ENCODE results near the gene FRA10AC1.
"Not testable (repeated sequence)": the region's sequence is repeated elsewhere in the genome, so short reads cannot be mapped to it uniquely, and the experiment has no call there.

The FRA10AC1 gene

GRCh38 chr10:93718937-93719725 lies 16.7 kb upstream of the FRA10AC1 start:
- no peaks in the 10 kb centered on the region for H3K27me3 ChIP-seq (ENCODE audit: control insufficient read depth, insufficient read depth, low read length)
- no peaks in the 10 kb centered on the region for H3K36me3 ChIP-seq (ENCODE audit: control insufficient read depth, insufficient read depth, low read length)

DNA sequence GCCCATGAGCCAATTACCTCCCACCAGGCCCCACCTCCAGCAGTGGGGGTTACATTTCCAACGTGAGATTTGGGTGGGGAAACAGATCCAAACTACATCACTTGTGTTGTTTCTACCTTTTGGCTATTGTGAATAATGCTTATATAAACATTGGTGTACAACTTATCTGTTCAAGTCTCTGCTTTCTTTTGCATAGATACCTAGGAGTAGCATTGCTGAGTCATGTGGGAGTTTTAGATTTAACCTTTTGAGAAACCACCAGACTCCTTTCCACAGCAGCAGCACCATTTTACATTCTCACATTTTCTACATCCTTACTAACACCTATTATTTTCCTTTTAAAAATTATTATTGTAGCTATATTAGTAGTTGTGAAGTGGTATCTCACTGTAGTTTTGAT lies 14.4 kb upstream of the FRA10AC1 start:
- Histone ChIP-seq H3K4me1 (ENCODE audit: control insufficient read depth, insufficient read depth, low read length) (no peaks in the 10 kb centered on the region), H3K27ac (ENCODE audit: low read depth, low read length) (no peak overlapping the region), H3K4me3 (ENCODE audit: low read length) (no peak overlapping the region), H3K36me3 (ENCODE audit: control insufficient read depth, insufficient read depth, low read length) (no peaks in the 10 kb centered on the region), H3K27me3 (ENCODE audit: control insufficient read depth, insufficient read depth, low read length) (no peaks in the 10 kb centered on the region), H3K9ac (ENCODE audit: low read length) (no peak overlapping the region)

More at GRCh38 chr10:93718937-93719725, 16.7 kb upstream of the FRA10AC1 start:
- Histone ChIP-seq H3K27ac (ENCODE audit: low read depth, low read length) (no peak overlapping the region), H3K4me3 (ENCODE audit: low read length) (no peak overlapping the region), H3K9ac (ENCODE audit: low read length) (no peak overlapping the region), H3K4me1 (ENCODE audit: control insufficient read depth, insufficient read depth, low read length) (no peaks in the 10 kb centered on the region)

GRCh38 chr10:93715345-93715744 lies 13.0 kb upstream of the FRA10AC1 start:
- Histone ChIP-seq H3K9ac (ENCODE audit: low read length) (no peak overlapping the region), H3K27me3 (ENCODE audit: control insufficient read depth, insufficient read depth, low read length) (no peaks in the 10 kb centered on the region), H3K4me1 (ENCODE audit: control insufficient read depth, insufficient read depth, low read length) (no peaks in the 10 kb centered on the region), H3K36me3 (ENCODE audit: control insufficient read depth, insufficient read depth, low read length) (no peaks in the 10 kb centered on the region), H3K27ac (ENCODE audit: low read depth, low read length) (no peak overlapping the region), H3K4me3 (ENCODE audit: low read length) (no peak overlapping the region)

DNA sequence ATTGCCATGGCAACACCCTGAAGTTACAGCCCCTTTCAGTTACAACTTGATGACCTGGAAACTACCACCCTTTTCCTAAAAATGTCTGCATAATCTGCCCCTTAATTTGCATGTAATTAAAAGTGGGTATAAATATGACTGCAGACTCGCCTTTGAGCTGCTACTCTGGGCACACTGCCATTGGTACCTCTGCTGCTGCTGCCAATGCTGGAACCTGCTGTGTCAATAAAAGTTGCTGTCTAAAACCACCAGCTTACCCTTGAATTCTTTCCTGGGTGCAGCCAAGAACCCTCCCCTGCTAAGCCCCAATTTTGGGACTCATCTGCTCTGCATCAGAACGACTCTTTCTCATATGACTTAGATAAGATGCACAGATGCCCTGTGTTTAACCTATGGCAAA lies 10.2 kb upstream of the FRA10AC1 start:
- no peak overlapping the region for H3K9ac ChIP-seq (ENCODE audit: low read length)
- no peak overlapping the region for H3K27ac ChIP-seq (ENCODE audit: low read depth, low read length)
- H3K4me3 ChIP-seq (ENCODE audit: low read length) = no peak overlapping the region
- no peaks in the 10 kb centered on the region for H3K36me3 ChIP-seq (ENCODE audit: control insufficient read depth, insufficient read depth, low read length)
- no peaks in the 10 kb centered on the region for H3K4me1 ChIP-seq (ENCODE audit: control insufficient read depth, insufficient read depth, low read length)
- H3K27me3 ChIP-seq (ENCODE audit: control insufficient read depth, insufficient read depth, low read length) = no peaks in the 10 kb centered on the region

DNA sequence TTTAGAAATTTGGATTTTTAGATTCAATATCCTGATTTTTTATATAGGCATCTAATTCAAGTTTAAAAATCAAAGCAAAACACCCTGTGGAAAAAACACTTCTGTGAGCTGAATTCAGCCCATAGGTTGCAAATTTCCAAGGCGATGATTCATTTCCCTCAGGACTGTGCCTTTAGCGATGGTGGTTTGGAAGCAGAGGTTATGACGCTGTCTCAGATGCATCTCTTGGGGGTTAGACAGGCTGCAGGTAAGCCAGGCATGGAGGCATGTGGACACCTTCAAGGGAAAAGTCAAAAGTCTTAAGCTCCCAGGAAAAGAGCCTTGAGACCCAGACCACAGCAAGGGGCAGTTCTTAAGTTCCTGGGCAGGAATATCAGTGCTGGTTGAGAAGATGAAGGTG lies 9.5 kb upstream of the FRA10AC1 start:
- Histone ChIP-seq H3K4me1 (ENCODE audit: control insufficient read depth, insufficient read depth, low read length) (no peaks in the 10 kb centered on the region), H3K27ac (ENCODE audit: low read depth, low read length) (no peak overlapping the region), H3K9ac (ENCODE audit: low read length) (no peak overlapping the region), H3K36me3 (ENCODE audit: control insufficient read depth, insufficient read depth, low read length) (no peaks in the 10 kb centered on the region), H3K27me3 (ENCODE audit: control insufficient read depth, insufficient read depth, low read length) (no peaks in the 10 kb centered on the region), H3K4me3 (ENCODE audit: low read length) (no peak overlapping the region)

- H3K4me3 ChIP-seq (ENCODE audit: low read length) = no peak overlapping the region
- H3K36me3 ChIP-seq (ENCODE audit: control insufficient read depth, insufficient read depth, low read length) = no peaks in the 10 kb centered on the region
- no peaks in the 10 kb centered on the region for H3K4me1 ChIP-seq (ENCODE audit: control insufficient read depth, insufficient read depth, low read length)
- H3K27ac ChIP-seq (ENCODE audit: low read depth, low read length) = no peak overlapping the region
- H3K9ac ChIP-seq (ENCODE audit: low read length) = no peak overlapping the region
- H3K27me3 ChIP-seq (ENCODE audit: control insufficient read depth, insufficient read depth, low read length) = no peaks in the 10 kb centered on the region
Measured at GRCh38 chr10:93710333-93710909, 8.0 kb upstream of the FRA10AC1 start.

GRCh38 chr10:93707623-93708022 lies 5.2 kb upstream of the FRA10AC1 start:
- Histone ChIP-seq H3K4me3 (ENCODE audit: low read length) (no peak overlapping the region), H3K27me3 (ENCODE audit: control insufficient read depth, insufficient read depth, low read length) (no peaks in the 10 kb centered on the region), H3K36me3 (ENCODE audit: control insufficient read depth, insufficient read depth, low read length) (no peaks in the 10 kb centered on the region), H3K9ac (ENCODE audit: low read length) (no peak overlapping the region), H3K27ac (ENCODE audit: low read depth, low read length) (no peak overlapping the region), H3K4me1 (ENCODE audit: control insufficient read depth, insufficient read depth, low read length) (peaks cover 4% of the 10 kb centered on the region)

- Histone ChIP-seq H3K27me3 (ENCODE audit: control insufficient read depth, insufficient read depth, low read length) (no peaks in the 10 kb centered on the region), H3K4me1 (ENCODE audit: control insufficient read depth, insufficient read depth, low read length) (peaks cover 11% of the 10 kb centered on the region), H3K9ac (ENCODE audit: low read length) (no peak overlapping the region), H3K36me3 (ENCODE audit: control insufficient read depth, insufficient read depth, low read length) (no peaks in the 10 kb centered on the region), H3K4me3 (ENCODE audit: low read length) (no peak overlapping the region), H3K27ac (ENCODE audit: low read depth, low read length) (no peak overlapping the region)
Measured at GRCh38 chr10:93704451-93704850, 2.1 kb upstream of the FRA10AC1 start.

DNA sequence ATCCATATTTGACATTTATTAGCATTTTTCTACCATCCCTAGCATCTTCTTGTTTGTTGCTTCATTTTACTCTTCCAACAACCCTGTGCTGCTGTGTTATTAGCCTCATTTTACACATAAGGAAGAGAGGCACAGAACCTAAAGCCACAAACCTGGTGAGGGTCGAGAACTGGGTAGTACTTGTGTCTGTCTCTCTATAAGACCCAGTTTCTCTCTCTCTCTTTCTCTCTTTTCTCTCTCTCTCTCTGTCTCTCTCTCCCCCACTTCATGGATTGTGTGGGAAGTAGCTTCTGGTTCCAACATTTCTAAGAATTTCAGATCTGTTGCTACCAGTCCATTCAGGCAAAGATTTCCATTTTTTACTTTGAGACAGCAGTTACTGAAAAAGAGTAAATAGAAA lies 1.4 kb upstream of the FRA10AC1 start:
- H3K9ac ChIP-seq (ENCODE audit: low read length) = no peak overlapping the region

GRCh38 chr10:93703066-93703465 lies 674 bp upstream of the FRA10AC1 start:
- H3K27me3 ChIP-seq (ENCODE audit: control insufficient read depth, insufficient read depth, low read length) = no peaks in the 10 kb centered on the region
- peak overlapping the region; percentile 83 for H3K4me3 ChIP-seq (ENCODE audit: low read length)
- H3K4me1 ChIP-seq (ENCODE audit: control insufficient read depth, insufficient read depth, low read length) = peaks cover 11% of the 10 kb centered on the region
- peak overlapping the region; percentile 82 for H3K9ac ChIP-seq (ENCODE audit: low read length)
- peaks cover 4% of the 10 kb centered on the region for H3K36me3 ChIP-seq (ENCODE audit: control insufficient read depth, insufficient read depth, low read length)
- H3K27ac ChIP-seq (ENCODE audit: low read depth, low read length) = peak overlapping the region; percentile 84

More for the DNA sequence above, 1.4 kb upstream of the FRA10AC1 start:
- H3K27ac ChIP-seq (ENCODE audit: low read depth, low read length) = no peak overlapping the region
- H3K36me3 ChIP-seq (ENCODE audit: control insufficient read depth, insufficient read depth, low read length) = peaks cover 4% of the 10 kb centered on the region
- no peaks in the 10 kb centered on the region for H3K27me3 ChIP-seq (ENCODE audit: control insufficient read depth, insufficient read depth, low read length)
- peak overlapping the region; percentile 19 for H3K4me3 ChIP-seq (ENCODE audit: low read length)
- H3K4me1 ChIP-seq (ENCODE audit: control insufficient read depth, insufficient read depth, low read length) = peaks cover 11% of the 10 kb centered on the region

GRCh38 chr10:93701866-93702209 lies 554 bp downstream of the FRA10AC1 start:
- H3K4me1 ChIP-seq (ENCODE audit: control insufficient read depth, insufficient read depth, low read length) = peaks cover 11% of the 10 kb centered on the region
- H3K4me3 ChIP-seq (ENCODE audit: low read length) = peak overlapping the region; percentile 83
- H3K9ac ChIP-seq (ENCODE audit: low read length) = peak overlapping the region; percentile 88

GRCh38 chr10:93697207-93697606 lies 5.2 kb downstream of the FRA10AC1 start:
- Histone ChIP-seq H3K9ac (ENCODE audit: low read length) (no peak overlapping the region), H3K36me3 (ENCODE audit: control insufficient read depth, insufficient read depth, low read length) (peaks cover 6% of the 10 kb centered on the region), H3K4me1 (ENCODE audit: control insufficient read depth, insufficient read depth, low read length) (peaks cover 7% of the 10 kb centered on the region), H3K4me3 (ENCODE audit: low read length) (no peak overlapping the region), H3K27ac (ENCODE audit: low read depth, low read length) (no peak overlapping the region), H3K27me3 (ENCODE audit: control insufficient read depth, insufficient read depth, low read length) (no peaks in the 10 kb centered on the region)

More at GRCh38 chr10:93701866-93702209, 554 bp downstream of the FRA10AC1 start:
- peaks cover 6% of the 10 kb centered on the region for H3K36me3 ChIP-seq (ENCODE audit: control insufficient read depth, insufficient read depth, low read length)
- no peaks in the 10 kb centered on the region for H3K27me3 ChIP-seq (ENCODE audit: control insufficient read depth, insufficient read depth, low read length)
- peak overlapping the region; percentile 86 for H3K27ac ChIP-seq (ENCODE audit: low read depth, low read length)

- H3K9ac ChIP-seq (ENCODE audit: low read length); H3K27me3 ChIP-seq (ENCODE audit: control insufficient read depth, insufficient read depth, low read length); H3K27ac ChIP-seq (ENCODE audit: low read depth, low read length); H3K36me3 ChIP-seq (ENCODE audit: control insufficient read depth, insufficient read depth, low read length); H3K4me1 ChIP-seq (ENCODE audit: control insufficient read depth, insufficient read depth, low read length); H3K4me3 ChIP-seq (ENCODE audit: low read length): not testable (repeated sequence)
Measured at GRCh38 chr10:93696582-93696981, 5.8 kb downstream of the FRA10AC1 start.

Measured in rectal smooth muscle tissue (tissue), 1 donor.